A549 (cell line): ENCODE data around the gene EXOC4. TPM values are rescaled to one million over a fixed set of nuclear protein-coding genes. Genes with fewer than 3 reads are reported as not detected.

Experiments
- ATAC-seq, 2 experiments: fragments of 200-7000 bp in 1 of 2; fragments of >200 bp in 1 of 2; cut with Nextera tagmentation in 1 of 2; cut with Tn5 transposase in 1 of 2; 3 replicates each; pipeline versions ENCODE4 v1.8.0 to v1.9.1; 2018 to 2020; ENCODE audit warnings: mild to moderate bottlenecking in 1 of 2, moderate library complexity in 1 of 2
- CTCF ChIA-PET: fragments of 300-600 bp; sonication (Branson Sonifier 250); formaldehyde crosslinking; extraction: SDS; loops from one replicate; lab custom pipeline; 2021; ENCODE audit warnings: antibody characterized with exemption, inconsistent platforms; lab: Yijun Ruan, JAX
- POLR2A ChIA-PET: fragments of 350-600 bp; formaldehyde crosslinking; extraction: SDS; loops from one replicate; lab custom pipeline; 2021; ENCODE audit warnings: antibody characterized with exemption, inconsistent platforms; lab: Yijun Ruan, JAX
- DNase-seq, 2 experiments: peaks; one replicate each; pipeline versions ENCODE4 v3.0.0 to v3.0.0-alpha.2; 2011 to 2016; ENCODE audit warnings: low read depth in 1 of 2, low spot score in 1 of 2
- FAIRE-seq: peaks from 2 replicates; lab custom pipeline; 2011; peaks lifted over from hg19 to GRCh38; lab: Jason Lieb, UNC
- H3K27ac ChIP-seq, 2 experiments: fragments of >200 bp; sonication (Bioruptor Twin); formaldehyde crosslinking; 3 replicates each; pipeline ENCODE4 v1.5.1; 2016 to 2017
- H3K4me1 ChIP-seq: fragments of >200 bp; sonication (Bioruptor Twin); formaldehyde crosslinking; 3 replicates; pipeline ENCODE4 v1.6.1; 2016
- H3K4me2 ChIP-seq: fragments of >200 bp; sonication (Bioruptor Twin); formaldehyde crosslinking; 3 replicates; pipeline ENCODE4 v1.6.1; 2016
- H3K4me3 ChIP-seq: fragments of >200 bp; sonication (Bioruptor Twin); formaldehyde crosslinking; 3 replicates; pipeline ENCODE4 v1.5.1; 2016
- H3K9me3 ChIP-seq: fragments of >200 bp; sonication (Bioruptor Twin); formaldehyde crosslinking; 3 replicates; pipeline ENCODE4 v1.6.1; 2016
- CEBPB ChIP-seq, 2 experiments: fragments of >200 bp in 1 of 2; sonication (Bioruptor Twin) in 1 of 2; formaldehyde crosslinking in 1 of 2; IDR thresholded peaks; 2 replicates each; pipeline ENCODE4 v1.6.1; 2012 to 2016
- CHD4 ChIP-seq: fragments of 200-600 bp; sonication (generic); IDR thresholded peaks from 2 replicates; pipeline ENCODE4 v1.6.1; 2016; ENCODE audit warnings: antibody characterized with exemption, mild to moderate bottlenecking, borderline replicate concordance
- E2F6 ChIP-seq: IDR thresholded peaks from 2 replicates; pipeline ENCODE4 v1.6.1; 2012; ENCODE audit warnings: low read depth, borderline replicate concordance
- EHF ChIP-seq: fragments of 250-450 bp; sonication (Bioruptor Pico); IDR thresholded peaks from 2 replicates; pipeline ENCODE4 v1.5.0; 2020; ENCODE audit warnings: mild to moderate bottlenecking
- ESRRA ChIP-seq: fragments of 150-350 bp; IDR thresholded peaks from 2 replicates; pipeline ENCODE4 v1.6.1; 2014; ENCODE audit warnings: mild to moderate bottlenecking, low read length, borderline replicate concordance
- HEYL ChIP-seq: fragments of 250-450 bp; sonication (Bioruptor Pico); IDR thresholded peaks from 2 replicates; pipeline ENCODE4 v1.8.0; 2021; ENCODE audit warnings: mild to moderate bottlenecking, moderate library complexity
- HOXB5 ChIP-seq: fragments of 250-450 bp; sonication (Bioruptor Pico); IDR thresholded peaks from 2 replicates; pipeline ENCODE4 v1.5.0; 2020; ENCODE audit warnings: mild to moderate bottlenecking, moderate library complexity
- JUNB ChIP-seq: fragments of >200 bp; sonication (Bioruptor Twin); formaldehyde crosslinking; IDR thresholded peaks from 2 replicates; pipeline ENCODE4 v1.6.1; 2016
- KDM1A ChIP-seq: fragments of 200-600 bp; sonication (generic); IDR thresholded peaks from 2 replicates; pipeline ENCODE4 v1.6.1; 2016; ENCODE audit warnings: low read depth, mild to moderate bottlenecking
- MAFK ChIP-seq: fragments of 450-650 bp; IDR thresholded peaks from 2 replicates; pipeline ENCODE4 v1.6.1; 2014; ENCODE audit not compliant: partially characterized antibody
- MYC ChIP-seq: IDR thresholded peaks from 2 replicates; pipeline ENCODE4 v1.6.1; 2012; ENCODE audit warnings: mild to moderate bottlenecking, inconsistent platforms, low read length, improper control_type of control experiment, borderline replicate concordance
- NPAS2 ChIP-seq: fragments of 250-450 bp; sonication (Bioruptor Pico); IDR thresholded peaks from 2 replicates; pipeline ENCODE4 v1.8.0; 2022; ENCODE audit warnings: mild to moderate bottlenecking, moderate library complexity, borderline replicate concordance
- PBX3 ChIP-seq: IDR thresholded peaks from 2 replicates; pipeline ENCODE4 v1.6.1; 2012
- PHF8 ChIP-seq: fragments of 200-600 bp; sonication (generic); IDR thresholded peaks from 2 replicates; pipeline ENCODE4 v1.6.1; 2016; ENCODE audit warnings: low read depth, mild to moderate bottlenecking, antibody characterized with exemption, moderate library complexity, borderline replicate concordance
- POLR2A ChIP-seq: IDR thresholded peaks from 2 replicates; pipeline ENCODE4 v1.6.1; 2012; ENCODE audit warnings: mild to moderate bottlenecking, low read length
- RAD21 ChIP-seq, 2 experiments: fragments of >200 bp in 1 of 2; sonication (Bioruptor Twin) in 1 of 2; formaldehyde crosslinking in 1 of 2; IDR thresholded peaks in 1 of 2; conservative IDR thresholded peaks in 1 of 2; 2 replicates in 1 of 2; 3 replicates in 1 of 2; pipeline ENCODE4 v1.6.1; 2012 to 2018; ENCODE audit warnings: inconsistent platforms in 1 of 2
- RCOR1 ChIP-seq: fragments of 150-350 bp; IDR thresholded peaks from 2 replicates; pipeline ENCODE4 v1.6.1; 2014; ENCODE audit warnings: antibody characterized with exemption, low read length, low read depth
- SMC3 ChIP-seq: fragments of >200 bp; sonication (Bioruptor Twin); formaldehyde crosslinking; IDR thresholded peaks from 3 replicates; pipeline ENCODE4 v1.6.1; 2018; ENCODE audit warnings: inconsistent platforms
- SREBF2 ChIP-seq: fragments of 450-650 bp; IDR thresholded peaks from 2 replicates; pipeline ENCODE4 v1.6.1; 2014; ENCODE audit warnings: mild to moderate bottlenecking, moderate library complexity
- TP53 ChIP-seq: fragments of 250-450 bp; sonication (Bioruptor Pico); IDR thresholded peaks from 2 replicates; pipeline ENCODE4 v1.5.0; 2021; ENCODE audit warnings: mild to moderate bottlenecking, moderate library complexity
- USF2 ChIP-seq: fragments of 450-650 bp; IDR thresholded peaks from 2 replicates; pipeline ENCODE4 v1.6.1; 2014; ENCODE audit warnings: antibody characterized with exemption
- ZC3H11A ChIP-seq: fragments of 450-650 bp; IDR thresholded peaks from 2 replicates; pipeline ENCODE4 v1.6.1; 2014; ENCODE audit warnings: antibody characterized with exemption, mild to moderate bottlenecking
- WGBS: methylation state at CpG from one replicate; pipeline ENCODE4 v1.1.6; 2017; ENCODE audit errors: missing lambda C conversion rate; 5-methylcytosine and 5-hydroxymethylcytosine counted together
- polyA plus RNA-seq, 4 experiments: library from polyadenylated mRNA; depleted of rRNA in 3 of 4; stranded (reverse); fragments of >200 nt; fragmentation: RNase III in 1 of 4; extraction: RNeasy Plus Mini Kit Qiagen cat#74134 plus additional on column Dnase treatment in 1 of 4; gene quantifications; 2 replicates in 3 of 4; 3 replicates in 1 of 4; pipeline ENCODE4 v1.2.3, GENCODE V29; 2011 to 2017
- TF ChIP-seq, protein P1 (sequence below): IDR thresholded peaks from 2 replicates; pipeline ENCODE4 v1.6.1; 2012
- TF ChIP-seq, protein P2 (sequence below): fragments of 250-450 bp; sonication (Bioruptor Pico); IDR thresholded peaks from 2 replicates; pipeline ENCODE4 v1.5.0; 2020; ENCODE audit warnings: low read depth, mild to moderate bottlenecking, moderate library complexity

Gene EXOC4
- polyA plus RNA-seq, 2 of the 4 experiments (the other 2 are of a cell fraction): 33.4 to 73.1 TPM

GRCh38 chr7:133491201-133491691, 238.4 kb downstream of the EXOC4 start:
- H3K27ac ChIP-seq: no peak overlapping the region
- no peak for TF ChIP-seq KDM1A
- no peak for TF ChIP-seq SREBF2
- TF ChIP-seq, protein P1, sequence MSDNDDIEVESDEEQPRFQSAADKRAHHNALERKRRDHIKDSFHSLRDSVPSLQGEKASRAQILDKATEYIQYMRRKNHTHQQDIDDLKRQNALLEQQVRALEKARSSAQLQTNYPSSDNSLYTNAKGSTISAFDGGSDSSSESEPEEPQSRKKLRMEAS: no peak
- no peak for TF ChIP-seq PHF8
- TF ChIP-seq, protein P2, sequence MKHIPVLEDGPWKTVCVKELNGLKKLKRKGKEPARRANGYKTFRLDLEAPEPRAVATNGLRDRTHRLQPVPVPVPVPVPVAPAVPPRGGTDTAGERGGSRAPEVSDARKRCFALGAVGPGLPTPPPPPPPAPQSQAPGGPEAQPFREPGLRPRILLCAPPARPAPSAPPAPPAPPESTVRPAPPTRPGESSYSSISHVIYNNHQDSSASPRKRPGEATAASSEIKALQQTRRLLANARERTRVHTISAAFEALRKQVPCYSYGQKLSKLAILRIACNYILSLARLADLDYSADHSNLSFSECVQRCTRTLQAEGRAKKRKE (CRISPR knock-in tag): no peak
- no peak for FAIRE-seq
- ChIA-PET CTCF (interaction anchor here (0.6 to 1.4 kb wide), 2 partner anchors 15 to 252 kb away, joined by 3 read pairs; no protein-coding TSS in a partner anchor), POLR2A (no interaction called here)
- ATAC-seq: no peak
- H3K9me3 ChIP-seq: no peaks in the 10 kb centered on the region
- no peak for DNase-seq
- 78% methylated on average over 2 of the region's 2 CpGs for WGBS
- no peak overlapping the region for H3K4me3 ChIP-seq
- H3K4me2 ChIP-seq: no peak overlapping the region
- no peaks in the 10 kb centered on the region for H3K4me1 ChIP-seq

- CTCF ChIA-PET: interaction anchor here (0.6 kb wide), 1 partner anchor 16 kb away, joined by 3 read pairs; no protein-coding TSS in a partner anchor
- TF ChIP-seq JUNB (no peak), HOXB5 (CRISPR knock-in tag) (no peak), PHF8 (no peak), TP53 (CRISPR knock-in tag) (no peak), USF2 (no peak), E2F6 (no peak), NPAS2 (CRISPR knock-in tag) (no peak), EHF (CRISPR knock-in tag) (no peak), CEBPB (IDR thresholded peaks at IDR 0.05) (no peak), RCOR1 (no peak), ZC3H11A (no peak), SREBF2 (no peak)
- TF ChIP-seq, protein P1: no peak
- ATAC-seq: no peak
- Histone ChIP-seq H3K9me3 (no peaks in the 10 kb centered on the region), H3K4me3 (no peak overlapping the region), H3K4me2 (no peak overlapping the region), H3K27ac (no peak overlapping the region), H3K4me1 (no peaks in the 10 kb centered on the region)
- POLR2A ChIA-PET: no interaction called here
- no peak for DNase-seq
- no peak for FAIRE-seq
- WGBS: 99% methylated on average over 6 of the region's 6 CpGs
These were observed 239.2 kb downstream of the EXOC4 start for GRCh38 chr7:133491846-133492652.

DNA sequence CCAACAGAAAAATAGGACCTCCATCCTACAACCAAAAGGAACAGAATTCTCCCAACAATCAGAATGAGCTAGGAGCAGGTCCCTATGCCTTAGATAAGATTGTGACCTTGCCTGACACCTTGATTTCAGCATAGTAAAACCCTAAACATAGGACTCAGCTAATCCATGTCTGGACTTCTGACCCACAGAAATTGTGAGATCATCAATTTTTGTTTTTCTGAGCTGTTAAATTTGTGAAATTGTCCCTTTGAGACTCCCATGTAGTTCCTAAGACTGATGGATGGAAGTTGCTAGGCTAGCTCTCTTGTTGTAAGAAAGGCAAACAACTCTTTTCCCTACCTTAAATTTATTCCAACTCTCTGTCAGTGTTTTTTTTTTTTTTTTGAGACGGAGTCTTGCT, 244.2 kb downstream of the EXOC4 start:
- 92% methylated on average over 1 of the region's 1 CpG for WGBS
- Histone ChIP-seq H3K4me3 (no peak overlapping the region), H3K9me3 (no peaks in the 10 kb centered on the region), H3K27ac (no peak overlapping the region), H3K4me2 (no peak overlapping the region), H3K4me1 (no peaks in the 10 kb centered on the region)
- ChIA-PET CTCF (interaction anchor here (0.6 to 1.1 kb wide), 2 partner anchors 9 to 35 kb away, joined by 3 to 4 read pairs; no protein-coding TSS in a partner anchor), POLR2A (no interaction called here)
- TF ChIP-seq PBX3 (no peak), MYC (no peak), MAFK (peak; percentile 34), HEYL (CRISPR knock-in tag) (no peak), POLR2A (no peak), ESRRA (no peak), RAD21 (conservative IDR thresholded peaks at IDR 0.05 in 1 of 2, IDR thresholded peaks at IDR 0.05 in 1 of 2) (no peak), SMC3 (no peak), CHD4 (no peak)
- no peak for ATAC-seq
- FAIRE-seq: no peak
- DNase-seq: no peak
